Thoracic aorta (tissue), 2 donors: Measurements from ENCODE around the gene PARP12. TPM values are rescaled to one million over a fixed set of nuclear protein-coding genes. Genes with fewer than 3 reads are reported as not detected.

Experiments used
- ATAC-seq: fragments of 150-250 bp; one replicate; pipeline ENCODE4 v1.8.0; 2017; ENCODE audit warnings: low read depth; ENCODE audit not compliant: insufficient number of reproducible peaks, low FRiP score
- DNase-seq: peaks from one replicate; pipeline ENCODE4 v3.0.0-alpha.2; 2020; ENCODE audit warnings: low spot score
- H3K27ac ChIP-seq, 2 donors: fragments of 200-600 bp; sonication (generic); 1 replicate in 1 of 2; 2 replicates in 1 of 2; pipeline ENCODE4 v1.5.1; 2016; ENCODE audit warnings: mild to moderate bottlenecking in 2 of 2, moderate library complexity in 2 of 2
- H3K27me3 ChIP-seq: fragments of 200-600 bp; sonication (generic); replicated peaks from 2 replicates; pipeline ENCODE4 v1.6.0; 2016; ENCODE audit warnings: mild to moderate bottlenecking; ENCODE audit not compliant: insufficient read depth
- H3K36me3 ChIP-seq: fragments of 200-600 bp; sonication (generic); one replicate; pipeline ENCODE4 v1.5.1; 2016
- H3K4me1 ChIP-seq, 2 donors: fragments of 200-600 bp; sonication (generic); 1 replicate in 1 of 2; 2 replicates in 1 of 2; pipeline versions ENCODE4 v1.5.1 to v1.6.0; 2016; ENCODE audit warnings: low read depth in 2 of 2, mild to moderate bottlenecking in 1 of 2; ENCODE audit not compliant: control insufficient read depth in 1 of 2
- H3K4me3 ChIP-seq: fragments of 200-600 bp; sonication (generic); 2 replicates; pipeline ENCODE4 v1.5.1; 2016; ENCODE audit warnings: mild to moderate bottlenecking
- H3K9me3 ChIP-seq: fragments of 200-600 bp; sonication (generic); 2 replicates; pipeline ENCODE4 v1.5.1; 2016
- CTCF ChIP-seq: fragments of 200-600 bp; sonication (generic); IDR thresholded peaks from one replicate; pipeline ENCODE4 v1.5.1; 2019; ENCODE audit warnings: antibody characterized with exemption
- total RNA-seq, 2 donors: library from RNA; depleted of rRNA; stranded (reverse); fragments of >200 nt; gene quantifications; one replicate each; pipeline versions ENCODE4 v1.1.0 to v1.2.3, GENCODE V29; 2016

Gene PARP12
- total RNA-seq, 2 donors from 2014 or later = 51.6 to 53.1 TPM

GRCh38 chr7:140049339-140050024 is 13.3 kb downstream of the PARP12 start:
- H3K4me3 ChIP-seq = no peak overlapping the region
- no peaks in the 10 kb centered on the region for H3K9me3 ChIP-seq
- TF ChIP-seq CTCF = no peak
- H3K27ac ChIP-seq = peak overlapping the region; percentile 30 to 38
- H3K27me3 ChIP-seq = no peaks in the 10 kb centered on the region
- H3K36me3 ChIP-seq = no peaks in the 10 kb centered on the region
- DNase-seq = no peak
- no peak for ATAC-seq
- H3K4me1 ChIP-seq = peaks cover 0 to 21% of the 10 kb centered on the region in 2 donors

DNA sequence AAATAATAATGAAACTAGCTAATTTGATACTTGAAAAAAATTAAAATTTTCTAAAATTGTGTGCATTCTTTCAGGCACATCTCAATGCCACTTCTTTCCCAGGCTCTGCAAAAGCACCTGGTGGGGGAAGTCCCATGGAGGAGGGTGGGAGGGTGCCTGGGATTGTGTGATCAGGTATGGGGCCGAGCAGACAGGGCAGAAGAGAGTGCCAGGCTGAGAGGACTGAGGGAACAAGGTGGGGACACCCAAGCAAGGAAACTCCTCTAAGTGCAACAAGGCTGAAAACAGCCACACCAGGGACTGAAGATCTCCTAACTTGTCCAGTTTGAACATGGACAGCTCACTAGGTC is 13.8 kb downstream of the PARP12 start:
- ATAC-seq = no peak

DNA sequence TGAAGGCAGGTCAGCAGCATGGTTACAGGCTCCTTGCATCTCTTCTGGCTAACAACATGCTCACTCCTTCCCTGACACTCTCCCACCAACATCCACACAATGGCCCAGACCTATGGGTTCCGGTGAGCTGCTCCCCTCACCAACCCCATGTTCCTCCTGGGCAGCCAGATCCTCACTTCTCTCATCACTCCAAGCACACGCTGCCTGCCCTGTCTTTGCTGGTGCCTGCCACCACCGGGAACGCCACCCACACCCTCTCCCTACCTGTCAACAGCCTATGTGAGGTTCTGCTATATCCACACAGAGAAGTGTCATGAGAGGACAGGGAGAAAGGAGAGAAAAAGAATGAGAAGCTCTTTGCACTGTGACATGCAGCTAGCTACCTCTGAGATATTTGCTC is 14.6 kb downstream of the PARP12 start:
- TF ChIP-seq CTCF = no peak
- no peak overlapping the region for H3K4me3 ChIP-seq
- H3K27ac ChIP-seq = no peak overlapping the region
- DNase-seq = no peak
- no peak for ATAC-seq
- H3K36me3 ChIP-seq = no peaks in the 10 kb centered on the region
- no peaks in the 10 kb centered on the region for H3K27me3 ChIP-seq
- H3K4me1 ChIP-seq = peaks cover 0 to 21% of the 10 kb centered on the region in 2 donors
- H3K9me3 ChIP-seq = no peaks in the 10 kb centered on the region

More for the DNA sequence above, 13.8 kb downstream of the PARP12 start:
- Histone ChIP-seq H3K27ac (no peak overlapping the region), H3K27me3 (no peaks in the 10 kb centered on the region), H3K36me3 (no peaks in the 10 kb centered on the region), H3K9me3 (no peaks in the 10 kb centered on the region), H3K4me1 (peaks cover 0 to 21% of the 10 kb centered on the region in 2 donors), H3K4me3 (no peak overlapping the region)
- no peak for DNase-seq
- no peak for TF ChIP-seq CTCF

DNA sequence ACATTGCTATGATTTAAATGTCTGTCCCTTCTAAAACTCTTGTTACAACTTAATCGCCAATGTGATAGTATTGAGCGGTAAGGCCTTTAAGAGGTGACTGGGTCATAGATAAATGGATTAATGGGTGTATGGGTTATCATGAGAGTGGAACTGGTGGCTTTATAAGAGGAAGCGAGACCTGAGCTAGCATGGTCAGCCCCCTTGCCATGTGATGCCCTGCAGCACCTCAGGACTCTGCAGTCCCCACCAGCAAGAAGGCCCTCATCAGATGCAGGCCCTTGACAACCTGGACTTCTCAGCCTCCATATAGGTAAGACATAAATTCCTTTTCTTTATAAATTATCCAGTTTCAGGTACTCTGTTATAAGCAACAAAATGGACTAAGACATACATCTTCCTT is 15.6 kb downstream of the PARP12 start:
- no peaks in the 10 kb centered on the region for H3K9me3 ChIP-seq
- no peak for DNase-seq
- no peak for TF ChIP-seq CTCF
- no peaks in the 10 kb centered on the region for H3K36me3 ChIP-seq
- H3K4me3 ChIP-seq = no peak overlapping the region
- peaks cover 0 to 21% of the 10 kb centered on the region in 2 donors for H3K4me1 ChIP-seq
- H3K27ac ChIP-seq = no peak overlapping the region
- no peak for ATAC-seq
- H3K27me3 ChIP-seq = no peaks in the 10 kb centered on the region

GRCh38 chr7:140045697-140046096 is 17.1 kb downstream of the PARP12 start:
- no peak for DNase-seq
- H3K27me3 ChIP-seq = no peaks in the 10 kb centered on the region
- H3K4me1 ChIP-seq = peaks cover 0 to 21% of the 10 kb centered on the region in 2 donors
- TF ChIP-seq CTCF = no peak
- peak overlapping the region in 1 of 2 donors; percentile 16 for H3K27ac ChIP-seq
- H3K4me3 ChIP-seq = no peak overlapping the region
- no peaks in the 10 kb centered on the region for H3K36me3 ChIP-seq
- H3K9me3 ChIP-seq = no peaks in the 10 kb centered on the region
- no peak for ATAC-seq
